Large intestine (tissue), 3 donors: Measurements from ENCODE around the gene ARSB. TPM values are rescaled to one million over a fixed set of nuclear protein-coding genes. Genes with fewer than 3 reads are reported as not detected.

Experiments used
- DNase-seq, 2 donors: peaks; one replicate each; pipeline versions ENCODE4 v3.0.0 to v3.0.0-alpha.2; 2013
- H3K27ac ChIP-seq: one replicate; pipeline ENCODE4 v1.5.1; 2013; ENCODE audit warnings: low read length
- H3K27me3 ChIP-seq: 2 replicates; pipeline ENCODE4 v1.6.1; 2013; ENCODE audit warnings: low read length; ENCODE audit not compliant: control insufficient read depth, insufficient read depth
- H3K36me3 ChIP-seq: 2 replicates; pipeline ENCODE4 v1.6.1; 2013; ENCODE audit warnings: low read length; ENCODE audit not compliant: control insufficient read depth, insufficient read depth
- H3K4me1 ChIP-seq: one replicate; pipeline ENCODE4 v1.6.1; 2013; ENCODE audit warnings: low read length; ENCODE audit not compliant: control insufficient read depth, insufficient read depth
- H3K4me3 ChIP-seq: one replicate; pipeline ENCODE4 v1.5.1; 2013; ENCODE audit warnings: low read length
- H3K9me3 ChIP-seq: one replicate; pipeline ENCODE4 v1.6.1; 2013; ENCODE audit warnings: mild to moderate bottlenecking, low read depth, low read length, moderate library complexity; ENCODE audit not compliant: control insufficient read depth
- WGBS: methylation state at CpG from one replicate; pipeline ENCODE4 v1.1.5; 2013; ENCODE audit warnings: low lambda C conversion rate; ENCODE audit not compliant: insufficient coverage; 5-methylcytosine and 5-hydroxymethylcytosine counted together
- polyA plus RNA-seq: library from polyadenylated mRNA; unstranded; fragments of 120-200 nt; gene quantifications from one replicate; pipeline ENCODE4 v1.2.1, GENCODE V29; 2013

Gene ARSB
- polyA plus RNA-seq, 1 donor, result 17.9 TPM

DNA sequence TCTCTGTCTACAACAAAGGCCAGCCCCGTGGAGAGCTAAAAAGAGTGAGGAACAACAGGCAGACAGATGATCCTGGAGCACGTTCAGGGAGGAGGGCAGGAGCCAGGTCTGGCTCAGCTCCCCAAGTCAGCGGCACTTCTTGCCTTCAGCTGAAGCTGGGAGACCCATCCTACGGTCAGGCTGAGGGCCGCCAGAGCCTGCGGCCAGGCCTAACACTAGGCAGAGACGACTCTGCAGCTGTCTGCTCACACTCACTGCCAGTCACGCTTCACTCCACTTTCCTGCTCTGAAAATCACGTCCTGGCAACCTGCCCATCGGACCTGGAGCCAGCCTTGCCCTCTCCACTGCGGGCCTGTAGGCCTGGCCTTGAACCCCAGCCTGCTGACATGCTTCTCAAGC is 175.7 kb downstream of the ARSB start:
- WGBS, result no CpG with 5 or more reads among the region's 11 CpGs
- no peak for DNase-seq
- H3K27ac ChIP-seq, result no peak overlapping the region

DNA sequence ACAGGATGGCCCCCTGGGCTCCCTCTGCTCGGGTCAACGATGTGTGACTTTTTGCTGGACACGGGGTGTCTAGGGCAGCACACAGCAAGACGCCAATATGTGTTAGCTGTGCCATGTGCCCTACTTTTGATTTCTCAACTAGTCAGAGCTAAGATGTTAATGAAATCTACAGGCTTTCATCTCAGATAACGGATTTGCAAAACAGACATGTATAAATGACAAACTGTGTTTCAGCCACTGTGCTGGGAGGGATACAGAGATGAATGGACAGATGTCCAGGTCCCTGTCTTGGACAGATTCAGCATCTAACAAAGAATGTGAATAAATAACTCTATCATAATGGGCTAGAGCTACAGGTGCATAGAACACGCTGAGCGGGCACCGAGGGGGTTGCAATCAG is 176.3 kb downstream of the ARSB start:
- Histone ChIP-seq H3K27me3 (no peaks in the 10 kb centered on the region), H3K27ac (no peak overlapping the region), H3K9me3 (no peaks in the 10 kb centered on the region), H3K4me3 (no peak overlapping the region), H3K36me3 (no peaks in the 10 kb centered on the region), H3K4me1 (no peaks in the 10 kb centered on the region)
- no CpG with 5 or more reads among the region's 8 CpGs for WGBS
- no peak for DNase-seq

More for the DNA sequence above, 175.7 kb downstream of the ARSB start:
- Histone ChIP-seq H3K27me3 (no peaks in the 10 kb centered on the region), H3K4me1 (no peaks in the 10 kb centered on the region), H3K9me3 (no peaks in the 10 kb centered on the region), H3K4me3 (no peak overlapping the region), H3K36me3 (no peaks in the 10 kb centered on the region)

DNA sequence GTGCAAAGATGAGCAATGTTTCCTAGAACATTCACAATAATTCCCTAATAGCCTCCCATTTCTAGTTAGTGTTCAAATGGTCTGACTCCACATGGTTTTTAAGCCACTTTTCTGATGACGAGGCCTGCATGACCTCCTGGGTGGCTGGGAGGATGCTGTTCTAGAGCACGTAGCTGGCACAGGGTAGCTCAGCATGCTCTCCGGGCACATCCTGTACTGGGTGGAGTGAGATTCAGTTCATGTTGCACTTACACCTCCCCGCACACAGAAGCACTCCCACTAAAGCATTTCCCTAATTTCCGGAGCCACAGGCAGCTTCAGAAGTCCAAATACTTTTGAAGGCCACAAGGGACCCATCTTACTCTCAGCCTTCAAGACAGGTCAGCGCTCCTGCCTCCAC is 176.7 kb downstream of the ARSB start:
- Histone ChIP-seq H3K27ac (no peak overlapping the region), H3K36me3 (no peaks in the 10 kb centered on the region)
- WGBS, result no CpG with 5 or more reads among the region's 6 CpGs

DNA sequence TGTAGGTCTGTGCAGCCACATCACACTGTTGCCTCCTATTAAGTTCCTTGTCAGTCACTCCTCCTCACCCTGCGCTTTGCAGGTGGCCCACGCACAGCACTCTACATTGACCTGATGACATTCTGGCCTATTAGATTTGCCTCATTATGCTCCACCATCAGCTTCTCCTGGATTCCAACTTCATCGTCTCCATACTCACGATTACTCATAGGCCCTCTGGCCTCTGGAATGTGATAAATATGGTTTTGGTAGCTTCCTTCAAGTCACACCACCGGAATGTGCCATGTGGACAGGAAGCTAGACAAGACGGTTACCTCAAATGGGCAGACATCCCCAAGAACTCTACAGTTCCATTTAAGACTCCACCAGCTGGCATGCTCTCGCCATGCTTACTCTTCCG is 178.6 kb downstream of the ARSB start:
- WGBS, result no CpG with 5 or more reads among the region's 8 CpGs
- Histone ChIP-seq H3K36me3 (no peaks in the 10 kb centered on the region), H3K4me3 (no peak overlapping the region), H3K4me1 (no peaks in the 10 kb centered on the region), H3K27ac (no peak overlapping the region), H3K9me3 (no peaks in the 10 kb centered on the region), H3K27me3 (no peaks in the 10 kb centered on the region)
- DNase-seq, result no peak

More for the DNA sequence above, 176.7 kb downstream of the ARSB start:
- H3K9me3 ChIP-seq, result no peaks in the 10 kb centered on the region
- no peak overlapping the region for H3K4me3 ChIP-seq
- no peak for DNase-seq
- H3K27me3 ChIP-seq, result no peaks in the 10 kb centered on the region
- H3K4me1 ChIP-seq, result no peaks in the 10 kb centered on the region

DNA sequence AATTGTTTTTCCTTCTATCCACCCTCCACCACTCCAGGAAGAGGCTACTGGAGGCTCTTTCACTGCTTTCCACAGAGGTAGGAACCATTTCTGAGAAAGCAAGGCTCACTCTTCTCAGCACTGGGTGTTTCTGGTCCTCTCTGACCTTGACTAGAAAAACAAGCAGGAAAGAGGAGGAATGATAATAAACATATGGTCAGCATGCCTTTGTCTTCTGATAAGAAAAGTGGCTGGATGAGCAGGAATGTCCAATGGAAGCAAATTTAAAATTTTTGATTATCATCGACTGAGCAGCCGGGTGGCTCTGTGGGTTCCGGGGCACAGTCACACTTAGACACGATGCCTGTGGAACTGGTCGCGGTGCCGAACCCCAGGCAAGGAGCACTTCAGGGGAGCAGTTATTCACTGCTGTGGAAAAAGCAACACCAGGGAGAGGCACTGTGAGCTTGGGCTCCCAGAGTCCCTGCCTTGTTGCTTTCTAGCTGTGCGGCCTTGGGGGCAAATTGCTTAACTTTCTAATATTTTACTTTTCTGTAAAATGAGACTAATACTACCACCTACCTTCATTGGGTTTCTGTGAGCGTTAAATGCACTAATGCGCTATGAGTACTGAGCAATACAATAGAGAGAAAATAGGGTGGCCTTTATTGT is 179.5 kb downstream of the ARSB start:
- no peak overlapping the region for H3K27ac ChIP-seq
- no peaks in the 10 kb centered on the region for H3K9me3 ChIP-seq
- no peaks in the 10 kb centered on the region for H3K36me3 ChIP-seq
- WGBS, result no CpG with 5 or more reads among the region's 10 CpGs
- no peaks in the 10 kb centered on the region for H3K4me1 ChIP-seq
- H3K27me3 ChIP-seq, result no peaks in the 10 kb centered on the region
- no peak for DNase-seq
- H3K4me3 ChIP-seq, result no peak overlapping the region

DNA sequence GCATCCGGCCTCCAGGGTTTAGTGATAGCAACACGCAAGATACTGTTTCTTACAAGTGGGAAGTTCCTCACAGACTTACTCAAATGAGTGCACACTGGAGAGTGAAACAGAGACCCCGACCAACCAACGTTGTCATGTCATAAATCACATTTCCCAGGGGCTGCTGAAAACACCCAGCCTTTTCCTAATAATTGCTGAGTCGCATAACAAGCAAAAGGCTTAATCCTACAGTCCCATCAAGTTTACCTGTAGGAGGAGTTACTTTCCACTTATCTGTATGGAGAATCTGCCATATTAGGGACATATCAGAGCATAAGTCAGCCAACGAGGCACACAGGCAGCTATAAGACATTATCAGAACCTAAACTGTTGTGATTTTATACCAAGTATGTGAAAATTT is 180.1 kb downstream of the ARSB start:
- WGBS, result 100% methylated on average over 1 of the region's 6 CpGs
- no peaks in the 10 kb centered on the region for H3K27me3 ChIP-seq
- no peak overlapping the region for H3K27ac ChIP-seq
- H3K9me3 ChIP-seq, result no peaks in the 10 kb centered on the region
- no peak for DNase-seq
- no peaks in the 10 kb centered on the region for H3K36me3 ChIP-seq
- no peaks in the 10 kb centered on the region for H3K4me1 ChIP-seq
- no peak overlapping the region for H3K4me3 ChIP-seq

DNA sequence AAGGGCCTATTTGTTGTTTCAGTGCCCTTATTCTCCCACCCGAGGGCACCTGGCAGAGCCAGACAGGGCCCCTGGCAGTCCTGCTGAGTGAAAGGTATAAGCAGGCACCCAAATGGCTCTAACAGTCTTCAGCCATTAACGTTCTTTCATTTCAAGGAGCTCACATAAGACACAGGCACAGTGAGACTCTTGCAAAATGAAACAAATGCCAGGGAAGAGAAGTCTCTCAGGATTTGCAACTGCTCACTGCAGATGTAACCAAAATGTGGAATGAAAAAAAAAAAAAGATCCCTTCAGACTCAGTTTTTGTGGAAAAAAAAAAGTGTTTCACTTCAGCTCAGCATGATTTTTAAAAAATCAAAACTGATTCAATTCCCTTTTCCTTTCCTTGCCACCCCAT is 181.2 kb downstream of the ARSB start:
- Histone ChIP-seq H3K27ac (no peak overlapping the region), H3K4me1 (no peaks in the 10 kb centered on the region), H3K9me3 (no peaks in the 10 kb centered on the region), H3K36me3 (no peaks in the 10 kb centered on the region), H3K27me3 (no peaks in the 10 kb centered on the region), H3K4me3 (no peak overlapping the region)
- no CpG with 5 or more reads among the region's 2 CpGs for WGBS
- DNase-seq, result no peak

DNA sequence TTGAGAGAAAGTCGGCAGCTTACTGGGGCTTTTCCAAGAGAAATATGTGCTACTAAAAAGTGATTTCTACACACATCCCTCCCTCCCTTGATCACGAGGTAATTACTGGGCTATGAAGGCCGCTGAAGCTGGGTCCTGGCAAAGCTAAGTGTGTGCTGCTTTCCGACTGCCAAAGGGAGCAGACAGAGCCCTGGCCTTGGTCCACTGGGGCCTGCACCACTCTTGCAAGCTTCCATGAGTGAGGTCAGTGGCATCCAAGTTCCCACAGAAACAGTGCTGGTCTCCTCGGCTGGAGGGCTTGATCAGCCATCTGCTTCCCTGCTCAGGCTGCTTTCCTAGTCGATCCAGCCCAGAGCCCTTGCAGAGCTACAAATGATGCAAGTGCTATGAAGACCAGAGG is 181.8 kb downstream of the ARSB start:
- H3K4me1 ChIP-seq, result no peaks in the 10 kb centered on the region
- H3K9me3 ChIP-seq, result no peaks in the 10 kb centered on the region
- no peaks in the 10 kb centered on the region for H3K36me3 ChIP-seq
- WGBS, result 80% methylated on average over 1 of the region's 6 CpGs
- H3K27me3 ChIP-seq, result no peaks in the 10 kb centered on the region
- no peak overlapping the region for H3K4me3 ChIP-seq
- no peak overlapping the region for H3K27ac ChIP-seq
- no peak for DNase-seq

DNA sequence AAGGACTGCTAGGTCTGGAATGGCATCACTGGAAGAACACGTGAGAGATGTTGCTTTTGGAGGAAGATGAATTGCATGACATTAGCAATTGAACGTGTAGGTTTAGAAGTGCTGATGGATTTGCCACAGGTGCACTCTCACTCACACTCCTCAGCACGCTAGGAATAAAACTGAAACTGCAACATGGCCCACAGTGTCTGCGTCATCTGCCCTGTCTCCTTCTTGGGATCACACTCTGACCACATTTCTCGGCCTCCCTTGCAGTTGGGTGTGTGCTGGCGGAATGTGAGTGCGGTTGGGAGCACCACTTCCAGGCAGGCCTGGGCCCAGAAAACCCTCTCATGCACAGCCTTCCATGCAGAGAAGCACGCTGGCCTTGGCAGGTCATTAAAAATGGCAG is 183.7 kb downstream of the ARSB start:
- Histone ChIP-seq H3K9me3 (no peaks in the 10 kb centered on the region), H3K27me3 (no peaks in the 10 kb centered on the region), H3K27ac (no peak overlapping the region), H3K36me3 (no peaks in the 10 kb centered on the region), H3K4me3 (no peak overlapping the region), H3K4me1 (no peaks in the 10 kb centered on the region)
- WGBS, result no CpG with 5 or more reads among the region's 8 CpGs
- no peak for DNase-seq

DNA sequence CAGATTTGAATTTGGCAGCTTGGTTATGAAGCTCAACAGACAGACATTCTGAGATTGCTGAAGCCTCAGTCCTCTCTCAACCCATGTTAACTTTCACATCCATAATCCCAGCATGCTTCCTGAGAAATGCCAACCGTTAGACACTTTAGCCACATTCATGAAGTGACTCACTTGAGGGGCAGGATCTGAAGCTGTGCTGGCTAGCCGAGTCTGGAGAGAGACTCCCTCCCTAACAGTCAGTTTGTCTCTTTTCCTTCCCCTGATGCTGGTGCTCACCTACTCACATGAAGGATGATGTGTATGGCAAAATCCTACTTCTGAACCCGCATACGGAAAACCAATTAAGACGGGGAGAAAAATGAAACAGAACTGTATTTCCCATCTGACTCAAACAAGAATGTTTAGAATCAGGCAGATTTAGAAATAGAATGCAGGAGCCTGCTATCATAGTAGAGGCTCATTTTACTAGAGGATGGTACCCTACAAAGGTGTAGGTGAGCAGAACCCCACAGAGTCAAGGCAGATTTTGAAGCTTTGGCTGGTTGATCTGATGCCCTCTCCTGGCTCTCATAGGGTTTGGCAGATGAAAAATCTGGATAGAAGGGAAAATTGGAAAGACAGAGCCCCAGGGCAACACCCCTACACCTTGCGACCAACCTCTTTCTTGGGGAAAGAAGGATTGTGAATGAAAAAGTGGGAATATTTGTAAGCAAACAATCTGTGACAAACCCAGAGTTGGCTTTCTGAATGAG is 185.7 kb downstream of the ARSB start:
- H3K36me3 ChIP-seq, result no peaks in the 10 kb centered on the region
- WGBS, result 94% methylated on average over 3 of the region's 6 CpGs
- DNase-seq, result no peak

DNA sequence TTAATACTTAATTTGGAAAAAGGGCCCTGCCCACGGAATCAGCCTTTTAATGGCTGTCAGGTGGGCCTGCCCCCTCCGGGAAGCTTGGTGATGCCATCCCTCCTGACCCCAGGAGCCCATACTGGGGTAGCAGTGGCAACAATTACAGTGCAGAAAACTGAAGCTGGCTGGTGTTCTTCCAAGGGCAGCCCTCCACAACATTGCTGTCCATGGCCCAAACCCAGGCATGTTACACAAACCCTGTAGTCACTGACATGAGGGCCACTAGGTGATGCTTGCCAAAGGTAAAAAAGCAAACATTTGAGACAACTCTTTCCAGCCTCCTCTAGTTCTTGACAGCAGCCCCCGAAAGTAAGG is 186.5 kb downstream of the ARSB start:
- WGBS, result no CpG with 5 or more reads among the region's 3 CpGs
- Histone ChIP-seq H3K27me3 (no peaks in the 10 kb centered on the region), H3K4me3 (no peak overlapping the region), H3K4me1 (peaks cover 3% of the 10 kb centered on the region), H3K36me3 (no peaks in the 10 kb centered on the region), H3K27ac (no peak overlapping the region), H3K9me3 (no peaks in the 10 kb centered on the region)
- DNase-seq, result no peak

More for the DNA sequence above, 185.7 kb downstream of the ARSB start:
- Histone ChIP-seq H3K4me1 (peaks cover 3% of the 10 kb centered on the region), H3K4me3 (no peak overlapping the region), H3K27ac (no peak overlapping the region), H3K27me3 (no peaks in the 10 kb centered on the region), H3K9me3 (no peaks in the 10 kb centered on the region)
